ENCODE results near the gene FOXF2.

GRCh38 chr6:1399085-1399780 is 9.9 kb downstream of the FOXF2 start:
- TF ChIP-seq, protein P1, sequence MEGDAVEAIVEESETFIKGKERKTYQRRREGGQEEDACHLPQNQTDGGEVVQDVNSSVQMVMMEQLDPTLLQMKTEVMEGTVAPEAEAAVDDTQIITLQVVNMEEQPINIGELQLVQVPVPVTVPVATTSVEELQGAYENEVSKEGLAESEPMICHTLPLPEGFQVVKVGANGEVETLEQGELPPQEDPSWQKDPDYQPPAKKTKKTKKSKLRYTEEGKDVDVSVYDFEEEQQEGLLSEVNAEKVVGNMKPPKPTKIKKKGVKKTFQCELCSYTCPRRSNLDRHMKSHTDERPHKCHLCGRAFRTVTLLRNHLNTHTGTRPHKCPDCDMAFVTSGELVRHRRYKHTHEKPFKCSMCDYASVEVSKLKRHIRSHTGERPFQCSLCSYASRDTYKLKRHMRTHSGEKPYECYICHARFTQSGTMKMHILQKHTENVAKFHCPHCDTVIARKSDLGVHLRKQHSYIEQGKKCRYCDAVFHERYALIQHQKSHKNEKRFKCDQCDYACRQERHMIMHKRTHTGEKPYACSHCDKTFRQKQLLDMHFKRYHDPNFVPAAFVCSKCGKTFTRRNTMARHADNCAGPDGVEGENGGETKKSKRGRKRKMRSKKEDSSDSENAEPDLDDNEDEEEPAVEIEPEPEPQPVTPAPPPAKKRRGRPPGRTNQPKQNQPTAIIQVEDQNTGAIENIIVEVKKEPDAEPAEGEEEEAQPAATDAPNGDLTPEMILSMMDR (IDR thresholded peaks at IDR 0.05) = no peak
- TF ChIP-seq POLR2A (IDR thresholded peaks at IDR 0.05) (no peak), EP300 (IDR thresholded peaks at IDR 0.05) (no peak)
